ENCODE results near the gene RPS6KA2. TPM values are rescaled to one million over a fixed set of nuclear protein-coding genes. Genes with fewer than 3 reads are reported as not detected.
"Not testable (repeated sequence)": the region's sequence is repeated elsewhere in the genome, so short reads cannot be mapped to it uniquely, and the experiment has no call there.

The RPS6KA2 gene
- total RNA-seq, 2 donors from 2014 or later = 59.5 to 75.4 TPM

- H3K27me3 ChIP-seq (replicated peaks; ENCODE audit: insufficient read depth); H3K9me3 ChIP-seq; DNase-seq (ENCODE audit: low spot score); H3K36me3 ChIP-seq; ATAC-seq (ENCODE audit: insufficient number of reproducible peaks, low FRiP score, low read depth): not testable (repeated sequence)
- H3K27ac ChIP-seq = peak overlapping the region; percentile 91 to 97
- TF ChIP-seq, protein P1, sequence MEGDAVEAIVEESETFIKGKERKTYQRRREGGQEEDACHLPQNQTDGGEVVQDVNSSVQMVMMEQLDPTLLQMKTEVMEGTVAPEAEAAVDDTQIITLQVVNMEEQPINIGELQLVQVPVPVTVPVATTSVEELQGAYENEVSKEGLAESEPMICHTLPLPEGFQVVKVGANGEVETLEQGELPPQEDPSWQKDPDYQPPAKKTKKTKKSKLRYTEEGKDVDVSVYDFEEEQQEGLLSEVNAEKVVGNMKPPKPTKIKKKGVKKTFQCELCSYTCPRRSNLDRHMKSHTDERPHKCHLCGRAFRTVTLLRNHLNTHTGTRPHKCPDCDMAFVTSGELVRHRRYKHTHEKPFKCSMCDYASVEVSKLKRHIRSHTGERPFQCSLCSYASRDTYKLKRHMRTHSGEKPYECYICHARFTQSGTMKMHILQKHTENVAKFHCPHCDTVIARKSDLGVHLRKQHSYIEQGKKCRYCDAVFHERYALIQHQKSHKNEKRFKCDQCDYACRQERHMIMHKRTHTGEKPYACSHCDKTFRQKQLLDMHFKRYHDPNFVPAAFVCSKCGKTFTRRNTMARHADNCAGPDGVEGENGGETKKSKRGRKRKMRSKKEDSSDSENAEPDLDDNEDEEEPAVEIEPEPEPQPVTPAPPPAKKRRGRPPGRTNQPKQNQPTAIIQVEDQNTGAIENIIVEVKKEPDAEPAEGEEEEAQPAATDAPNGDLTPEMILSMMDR (IDR thresholded peaks at IDR 0.05) = peak; percentile 36
- peak overlapping the region; percentile 77 for H3K4me3 ChIP-seq
- H3K4me1 ChIP-seq (ENCODE audit: control insufficient read depth in 1 of 2, low read depth in 2 of 2) = peaks cover 16 to 29% of the 10 kb centered on the region in 2 donors
Observed at GRCh38 chr6:166383802-166384363, 243.2 kb downstream of the RPS6KA2 start.

GRCh38 chr6:166382933-166383801 lies 243.9 kb downstream of the RPS6KA2 start, which contains the start of gene MPC1:
MPC1 (minus strand) TSS chr6:166382940; CDS start chr6:166382876, 64 bp downstream.
- H3K36me3 ChIP-seq = no peaks in the 10 kb centered on the region

GRCh38 chr6:166382500-166382932 lies 244.5 kb downstream of the RPS6KA2 start:
- ATAC-seq (ENCODE audit: insufficient number of reproducible peaks, low FRiP score, low read depth) = peak; percentile 10
- no peaks in the 10 kb centered on the region for H3K36me3 ChIP-seq
- peaks cover 16 to 29% of the 10 kb centered on the region in 2 donors for H3K4me1 ChIP-seq (ENCODE audit: control insufficient read depth in 1 of 2, low read depth in 2 of 2)
- H3K9me3 ChIP-seq = no peaks in the 10 kb centered on the region
- TF ChIP-seq, protein P1 (IDR thresholded peaks at IDR 0.05) = no peak
- H3K27me3 ChIP-seq (replicated peaks; ENCODE audit: insufficient read depth) = no peaks in the 10 kb centered on the region
- H3K27ac ChIP-seq = peak overlapping the region; percentile 91 to 97
- peak overlapping the region; percentile 77 for H3K4me3 ChIP-seq
- DNase-seq (ENCODE audit: low spot score) = no peak

More at GRCh38 chr6:166382933-166383801, 243.9 kb downstream of the RPS6KA2 start, which contains the start of gene MPC1:
- H3K4me1 ChIP-seq (ENCODE audit: control insufficient read depth in 1 of 2, low read depth in 2 of 2) = peaks cover 16 to 29% of the 10 kb centered on the region in 2 donors
- DNase-seq (ENCODE audit: low spot score) (peak; percentile 75), ATAC-seq (ENCODE audit: insufficient number of reproducible peaks, low FRiP score, low read depth) (peak; percentile 95)
- H3K27ac ChIP-seq = peak within 1 kb of the TSS; percentile 91 to 97
- H3K4me3 ChIP-seq = peak within 1 kb of the TSS; percentile 77
- H3K9me3 ChIP-seq = no peaks in the 10 kb centered on the region
- no peaks in the 10 kb centered on the region for H3K27me3 ChIP-seq (replicated peaks; ENCODE audit: insufficient read depth)
- TF ChIP-seq, protein P1 (IDR thresholded peaks at IDR 0.05) = no peak

GRCh38 chr6:166381733-166382499 lies 245.1 kb downstream of the RPS6KA2 start:
- DNase-seq (ENCODE audit: low spot score) (no peak), ATAC-seq (ENCODE audit: insufficient number of reproducible peaks, low FRiP score, low read depth) (no peak)
- peaks cover 16 to 29% of the 10 kb centered on the region in 2 donors for H3K4me1 ChIP-seq (ENCODE audit: control insufficient read depth in 1 of 2, low read depth in 2 of 2)
- no peaks in the 10 kb centered on the region for H3K27me3 ChIP-seq (replicated peaks; ENCODE audit: insufficient read depth)
- TF ChIP-seq, protein P1 (IDR thresholded peaks at IDR 0.05) = peak; percentile 69
- H3K36me3 ChIP-seq = no peaks in the 10 kb centered on the region
- H3K27ac ChIP-seq = peak overlapping the region; percentile 91 to 97
- peak overlapping the region; percentile 77 for H3K4me3 ChIP-seq
- no peaks in the 10 kb centered on the region for H3K9me3 ChIP-seq
